Stimulated activated CD8-positive, alpha-beta memory T cell treated with anti-CD3 and anti-CD28 coated beads, Interleukin-15, amount 100 ng/mL, for 48 hours (primary cell): ENCODE measurements around the gene JADE2.
"Not testable (repeated sequence)": the region's sequence is repeated elsewhere in the genome, so short reads cannot be mapped to it uniquely, and the experiment has no call there.

Experiments used
- DNase-seq, 2 donors: peaks; one replicate each; pipeline ENCODE4 v3.0.0-alpha.2; 2020; ENCODE audit warnings: low read depth in 2 of 2

Gene JADE2

GRCh38 chr5:134524826-134525682, at the start of gene JADE2:
Gene JADE2, plus strand, starts transcription at chr5:134525670. Its CDS starts 10,188 bp downstream, at chr5:134535858.
- peak; percentile 64 for DNase-seq

- DNase-seq: no peak
Observed at GRCh38 chr5:134477462-134478245, 47.8 kb upstream of the JADE2 start.

- no peak for DNase-seq
Observed at GRCh38 chr5:134479839-134480238, 45.6 kb upstream of the JADE2 start.

DNA sequence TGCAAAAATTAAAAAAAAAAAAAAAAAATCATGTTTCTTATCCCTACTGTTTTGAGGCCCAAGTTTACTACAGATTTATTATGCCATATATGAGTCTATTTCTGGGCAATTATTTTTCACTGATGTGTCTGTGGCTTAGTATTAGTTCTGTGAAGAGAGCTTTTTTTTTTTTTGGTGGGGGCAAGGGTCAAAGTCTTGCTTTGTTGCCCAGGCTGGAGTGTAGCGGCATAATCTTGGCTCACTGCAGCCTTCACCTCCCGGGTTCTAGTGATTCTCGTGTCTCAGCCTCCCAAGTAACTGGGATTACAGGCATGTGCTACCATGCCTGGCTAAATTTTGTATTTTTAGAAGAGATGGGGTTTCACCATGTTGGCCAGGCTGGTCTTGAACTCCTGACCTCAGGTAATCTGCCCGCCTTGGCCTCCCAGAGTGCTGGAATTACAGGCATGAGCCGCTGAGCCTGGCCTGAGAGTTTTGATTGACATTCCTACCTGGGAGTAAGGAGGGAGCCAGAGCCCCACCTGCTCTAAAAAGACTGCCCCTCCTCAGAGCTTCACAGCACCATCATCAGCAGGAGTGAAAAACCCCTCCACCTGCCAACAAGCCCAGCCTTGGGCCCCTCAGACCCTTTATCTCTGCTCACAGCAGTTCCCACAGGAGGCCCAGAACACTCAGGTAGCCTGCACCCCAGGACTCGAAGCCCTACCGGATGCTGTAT, 36.1 kb upstream of the JADE2 start:
- DNase-seq: no peak

DNA sequence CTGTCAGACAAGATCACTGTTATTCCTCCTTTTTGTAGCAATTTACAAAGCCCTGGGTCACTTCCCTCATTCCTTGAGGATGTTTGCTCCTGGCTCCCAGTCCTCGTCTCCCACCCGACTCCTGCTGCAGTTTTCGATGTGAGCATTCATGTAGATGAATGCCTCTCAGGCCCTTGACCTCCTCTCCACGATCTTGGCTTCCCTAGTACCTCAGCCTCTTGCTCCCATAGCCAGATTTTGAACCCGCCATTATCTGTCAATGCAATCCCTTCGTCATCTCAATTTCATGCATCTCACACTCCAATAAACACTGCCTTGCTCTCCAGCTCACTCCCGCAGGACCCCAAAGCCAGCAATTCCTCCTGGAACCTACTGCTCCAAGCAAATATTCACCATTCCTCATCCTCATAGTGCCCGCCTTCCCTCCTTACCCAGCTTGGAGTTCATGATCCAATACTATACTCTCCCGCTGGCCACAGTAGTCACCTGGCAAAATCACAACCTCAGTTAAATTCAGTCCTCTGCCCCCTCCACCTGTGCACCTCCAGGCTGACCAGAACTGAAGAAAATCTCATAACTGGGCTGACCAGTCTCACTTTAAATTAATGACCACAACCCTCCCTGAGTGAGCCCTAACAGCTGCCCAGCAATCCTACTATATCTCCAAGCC, 35.1 kb upstream of the JADE2 start:
- no peak for DNase-seq

GRCh38 chr5:134490925-134491271, 34.6 kb upstream of the JADE2 start:
- DNase-seq: no peak

GRCh38 chr5:134491841-134492442, 33.5 kb upstream of the JADE2 start:
- no peak for DNase-seq

- no peak for DNase-seq
Observed at GRCh38 chr5:134492568-134492967, 32.9 kb upstream of the JADE2 start.

DNA sequence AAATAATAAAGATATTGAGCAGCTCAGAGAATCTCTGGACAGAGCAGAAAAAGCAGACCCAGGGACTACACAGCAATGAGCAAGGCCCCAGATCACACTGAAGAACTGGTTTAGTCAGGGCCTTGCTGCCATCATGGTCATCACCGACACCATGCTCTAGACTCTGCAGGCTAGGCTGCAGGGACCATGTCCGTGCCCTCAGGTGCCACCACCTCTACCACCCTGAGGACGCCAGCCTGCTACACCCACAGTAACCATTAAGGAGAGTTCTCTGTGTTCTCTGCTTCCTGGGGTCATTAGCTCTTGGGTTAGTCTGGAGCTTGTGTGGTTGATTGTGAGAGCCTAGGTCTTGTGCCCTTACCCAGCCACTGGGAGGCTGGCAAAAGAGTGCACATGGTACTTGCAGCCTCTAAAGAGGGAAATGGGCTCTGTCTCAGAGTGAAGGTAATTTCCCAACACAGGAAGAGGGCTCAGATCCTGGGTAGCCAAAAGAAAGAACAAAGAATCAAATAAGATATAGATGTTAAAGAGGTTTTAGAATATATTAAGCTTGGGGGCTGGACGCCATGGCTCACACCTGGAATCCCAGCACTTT, 31.9 kb upstream of the JADE2 start:
- no peak for DNase-seq

DNA sequence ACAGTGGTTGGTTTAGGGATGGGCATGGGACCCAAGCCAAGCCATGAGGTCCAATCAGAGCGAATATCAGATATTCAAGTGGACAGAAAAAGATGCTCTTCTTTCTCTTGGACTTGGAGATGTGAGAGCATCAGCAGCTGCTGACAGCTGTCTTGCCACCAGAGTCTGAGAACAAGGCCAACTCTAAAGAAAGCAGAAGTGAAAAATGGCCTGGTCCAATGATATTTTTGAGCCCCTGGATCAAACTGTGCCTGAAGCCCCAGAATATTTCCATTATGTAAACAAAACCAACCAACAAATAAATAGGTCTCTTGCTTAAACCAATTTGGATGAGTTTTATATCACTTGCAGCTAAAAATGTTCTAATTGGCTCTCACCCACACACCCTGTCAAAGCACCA, 30.7 kb upstream of the JADE2 start:
- DNase-seq: no peak

GRCh38 chr5:134499905-134500304, 25.6 kb upstream of the JADE2 start:
- DNase-seq: not testable (repeated sequence)

DNA sequence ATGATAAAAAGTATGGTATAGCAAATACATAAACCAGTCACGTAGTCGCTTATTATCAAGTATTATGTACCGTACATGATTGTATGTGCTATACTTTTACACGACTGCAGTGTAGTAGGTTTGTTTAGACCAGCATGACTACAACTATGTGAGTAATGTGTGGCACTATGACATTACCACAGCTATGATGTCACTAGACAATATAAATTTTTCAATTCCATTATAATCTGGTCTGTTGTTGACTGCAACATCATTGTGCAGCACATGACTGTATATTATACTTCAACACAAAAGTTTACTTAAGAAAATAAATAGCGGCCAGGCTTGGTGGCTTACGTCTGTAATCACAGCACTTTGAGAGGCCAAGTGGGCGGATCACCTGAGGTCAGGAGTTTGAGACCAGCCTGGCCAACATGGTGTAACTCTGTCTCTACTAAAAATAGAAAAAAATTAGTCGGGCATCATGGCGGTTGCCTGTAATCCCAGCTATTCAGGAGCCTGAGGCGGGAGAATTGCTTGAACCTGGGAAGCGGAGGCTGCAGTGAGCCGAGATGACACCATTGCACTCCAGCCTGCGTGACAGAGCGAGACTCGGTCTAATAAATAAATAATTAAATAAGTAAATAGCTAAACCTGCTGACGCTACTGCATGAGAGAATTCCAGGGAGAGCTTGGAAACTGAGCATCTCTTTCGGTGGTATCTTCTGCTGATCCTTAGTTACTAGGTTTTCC, 24.6 kb upstream of the JADE2 start:
- DNase-seq: no peak

DNA sequence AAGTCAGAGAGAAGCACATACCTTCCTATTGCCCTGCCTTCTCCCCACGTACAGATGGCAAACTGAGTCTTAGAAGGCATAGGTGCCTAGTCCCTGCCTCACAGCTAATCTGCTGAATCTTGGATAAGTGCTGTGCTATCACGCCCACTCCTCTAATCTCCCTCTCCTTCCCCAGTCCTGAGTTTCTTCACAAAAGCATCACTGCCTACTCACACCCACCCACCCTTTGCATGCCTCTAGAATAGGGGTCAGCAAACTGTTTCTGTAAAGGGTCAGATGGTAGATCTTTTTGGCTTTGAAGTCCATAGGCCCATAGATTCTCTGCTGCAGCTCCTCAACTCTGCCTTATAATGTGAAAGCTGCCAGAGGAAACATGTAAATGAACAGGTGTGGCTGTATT, 23.2 kb upstream of the JADE2 start:
- no peak for DNase-seq

GRCh38 chr5:134503088-134503936, 22.2 kb upstream of the JADE2 start:
- DNase-seq: peak; percentile 73 to 79

DNA sequence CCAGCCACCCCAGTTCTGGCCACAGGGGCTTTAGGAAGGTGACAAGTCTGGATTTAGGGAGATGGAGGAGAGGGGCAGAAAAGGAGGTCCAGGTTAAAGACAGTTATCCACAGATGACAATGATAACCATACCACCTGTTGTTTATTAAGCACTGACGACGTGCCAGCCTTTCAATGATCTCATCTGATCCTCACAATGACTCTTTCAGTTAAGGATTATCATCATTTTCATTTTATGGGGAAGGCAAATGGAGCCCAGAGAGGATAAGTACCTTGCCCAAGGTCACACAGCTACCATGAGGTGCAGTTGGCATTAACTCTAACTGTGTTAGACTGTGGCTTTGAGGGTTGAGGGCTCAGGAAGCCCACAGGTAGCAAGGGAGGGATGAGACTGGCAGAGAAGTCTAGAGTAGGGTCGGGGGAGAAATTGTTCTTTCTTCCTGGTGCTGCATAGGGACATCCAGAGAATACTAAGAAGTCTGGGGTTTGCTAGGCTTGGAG, 21.5 kb upstream of the JADE2 start:
- DNase-seq: no peak

- no peak for DNase-seq
Observed at GRCh38 chr5:134504629-134505300, 20.7 kb upstream of the JADE2 start.

DNA sequence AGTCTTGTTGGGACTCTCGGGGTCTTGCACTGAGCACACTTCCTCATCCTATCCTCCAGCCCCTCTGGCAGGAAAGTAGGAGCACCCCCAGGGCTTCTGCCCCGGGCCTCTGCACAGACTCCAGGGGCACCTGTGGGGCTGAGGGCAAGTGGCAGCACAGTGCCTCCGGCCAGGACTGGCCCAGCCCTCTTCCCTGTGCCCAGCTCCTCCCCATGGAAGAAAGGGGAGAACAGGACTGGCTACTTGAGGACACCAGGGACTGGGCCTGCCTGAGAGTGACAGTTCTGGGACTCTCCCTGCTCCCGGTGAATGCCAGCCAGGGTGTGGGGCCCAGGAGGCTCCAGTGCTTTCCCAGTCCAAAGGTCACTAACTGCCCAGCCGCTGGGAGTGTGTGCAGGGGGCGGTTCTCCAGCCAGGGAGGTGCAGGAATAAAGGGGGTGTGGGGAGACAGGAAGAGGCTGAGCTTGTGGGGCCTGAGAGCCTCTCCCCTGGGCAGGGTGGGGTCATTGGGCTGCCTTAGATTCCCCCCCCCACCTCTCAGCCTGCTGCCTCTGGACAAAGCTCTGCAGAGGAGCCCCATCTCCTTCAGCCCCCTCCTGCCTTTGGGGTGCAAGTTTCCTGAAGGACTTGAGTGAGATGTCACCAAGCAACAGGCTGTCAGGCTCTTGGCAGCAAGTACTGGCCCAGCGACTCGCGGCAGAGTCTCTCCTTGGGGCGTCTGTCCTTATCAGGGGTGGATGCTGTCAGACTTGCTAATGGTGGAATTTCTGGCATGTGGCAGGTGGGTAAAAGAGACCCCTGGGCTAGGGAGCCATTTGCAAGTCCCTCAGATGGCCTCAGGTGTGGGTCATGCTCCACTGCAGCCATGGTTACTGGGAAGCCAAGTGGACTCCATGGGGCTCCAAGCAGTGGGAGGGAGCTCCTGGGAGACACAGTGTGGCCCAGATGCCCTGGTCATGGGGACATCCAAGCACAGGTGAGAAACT, 19.1 kb upstream of the JADE2 start:
- no peak for DNase-seq
